Gastroesophageal sphincter (tissue), 3 donors: ENCODE data around the gene CDH13.

ENCODE experiments used
- EP300 ChIP-seq: sonication (generic); formaldehyde crosslinking; IDR thresholded peaks from one replicate; pipeline ENCODE4 v1.6.1; 2017; ENCODE audit warnings: antibody characterized with exemption, mild to moderate bottlenecking
- POLR2A ChIP-seq, 2 donors: fragments of 450-650 bp; IDR thresholded peaks; one replicate each; pipeline ENCODE4 v1.6.1; 2017; ENCODE audit warnings: antibody characterized with exemption in 2 of 2, mild to moderate bottlenecking in 2 of 2, moderate library complexity in 1 of 2
- POLR2AphosphoS5 ChIP-seq: sonication (generic); formaldehyde crosslinking; IDR thresholded peaks from one replicate; pipeline ENCODE4 v1.6.1; 2017; ENCODE audit warnings: antibody characterized with exemption
- TF ChIP-seq, protein P1 (sequence below), 4 experiments: fragments of 200-600 bp in 2 of 4; fragments of 450-650 bp in 2 of 4; sonication (generic) in 1 of 4; IDR thresholded peaks; one replicate each; pipeline ENCODE4 v1.5.1; 2017 to 2019; ENCODE audit warnings: antibody characterized with exemption in 4 of 4, mild to moderate bottlenecking in 2 of 4, moderate library complexity in 2 of 4

DNA sequence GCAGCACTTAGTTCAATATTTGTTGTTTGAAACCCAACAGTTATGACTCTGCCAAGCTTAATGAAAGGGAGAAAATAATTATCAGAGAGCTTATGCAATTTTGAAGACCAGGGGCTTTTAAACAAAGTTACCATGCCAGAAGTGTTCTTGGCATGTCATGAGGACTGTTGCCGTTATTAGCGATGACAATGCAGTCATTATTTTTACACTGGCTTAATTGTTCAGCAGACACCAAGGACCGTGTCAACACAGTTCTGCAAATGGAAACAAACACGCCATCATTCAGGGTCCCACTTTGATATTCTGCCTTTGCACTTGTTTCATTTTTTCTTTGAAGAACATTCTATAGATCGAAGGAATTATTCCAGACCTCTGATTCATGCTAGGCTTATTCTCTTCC, 518.5 kb downstream of the CDH13 start:
- TF ChIP-seq, protein P1, sequence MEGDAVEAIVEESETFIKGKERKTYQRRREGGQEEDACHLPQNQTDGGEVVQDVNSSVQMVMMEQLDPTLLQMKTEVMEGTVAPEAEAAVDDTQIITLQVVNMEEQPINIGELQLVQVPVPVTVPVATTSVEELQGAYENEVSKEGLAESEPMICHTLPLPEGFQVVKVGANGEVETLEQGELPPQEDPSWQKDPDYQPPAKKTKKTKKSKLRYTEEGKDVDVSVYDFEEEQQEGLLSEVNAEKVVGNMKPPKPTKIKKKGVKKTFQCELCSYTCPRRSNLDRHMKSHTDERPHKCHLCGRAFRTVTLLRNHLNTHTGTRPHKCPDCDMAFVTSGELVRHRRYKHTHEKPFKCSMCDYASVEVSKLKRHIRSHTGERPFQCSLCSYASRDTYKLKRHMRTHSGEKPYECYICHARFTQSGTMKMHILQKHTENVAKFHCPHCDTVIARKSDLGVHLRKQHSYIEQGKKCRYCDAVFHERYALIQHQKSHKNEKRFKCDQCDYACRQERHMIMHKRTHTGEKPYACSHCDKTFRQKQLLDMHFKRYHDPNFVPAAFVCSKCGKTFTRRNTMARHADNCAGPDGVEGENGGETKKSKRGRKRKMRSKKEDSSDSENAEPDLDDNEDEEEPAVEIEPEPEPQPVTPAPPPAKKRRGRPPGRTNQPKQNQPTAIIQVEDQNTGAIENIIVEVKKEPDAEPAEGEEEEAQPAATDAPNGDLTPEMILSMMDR (IDR thresholded peaks at IDR 0.05) = no peak
- TF ChIP-seq POLR2A (IDR thresholded peaks at IDR 0.05) (no peak), EP300 (no peak), POLR2AphosphoS5 (no peak)
